Esophagus squamous epithelium (tissue), 4 donors: ENCODE data around the gene MAT1A.
"Not testable (repeated sequence)": the region's sequence is repeated elsewhere in the genome, so short reads cannot be mapped to it uniquely, and the experiment has no call there.

Experiments used
- POLR2A ChIP-seq, 4 donors: fragments of 450-650 bp; IDR thresholded peaks; one replicate each; pipeline ENCODE4 v1.6.1; 2017; ENCODE audit warnings: antibody characterized with exemption in 4 of 4, mild to moderate bottlenecking in 4 of 4, moderate library complexity in 3 of 4
- TF ChIP-seq, protein P1 (sequence below), 6 experiments: fragments of 450-650 bp in 4 of 6; fragments of 200-600 bp in 2 of 6; sonication (generic) in 2 of 6; IDR thresholded peaks; one replicate each; pipeline ENCODE4 v1.5.1; 2016 to 2019; ENCODE audit warnings: antibody characterized with exemption in 6 of 6, mild to moderate bottlenecking in 4 of 6, moderate library complexity in 4 of 6

DNA sequence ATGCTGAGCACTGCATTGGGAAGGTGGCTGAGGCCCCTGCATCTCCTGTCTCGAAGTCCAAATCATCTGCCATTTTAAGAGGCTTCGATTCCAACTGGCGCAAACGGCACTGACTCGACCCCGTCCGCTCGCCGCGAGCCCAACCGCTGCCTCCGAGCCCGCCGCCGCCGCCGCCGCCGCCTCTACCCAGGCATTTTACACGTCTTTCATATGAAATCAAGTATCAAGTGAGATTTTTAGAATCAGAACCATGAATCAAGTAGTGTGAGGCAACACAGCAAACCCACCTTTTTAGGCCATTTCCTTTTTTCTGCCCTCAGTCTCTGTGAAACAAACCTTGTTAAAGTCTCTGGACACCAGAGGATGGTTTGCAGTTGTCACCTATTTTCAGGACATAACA, 41.8 kb downstream of the MAT1A start:
- TF ChIP-seq, protein P1, sequence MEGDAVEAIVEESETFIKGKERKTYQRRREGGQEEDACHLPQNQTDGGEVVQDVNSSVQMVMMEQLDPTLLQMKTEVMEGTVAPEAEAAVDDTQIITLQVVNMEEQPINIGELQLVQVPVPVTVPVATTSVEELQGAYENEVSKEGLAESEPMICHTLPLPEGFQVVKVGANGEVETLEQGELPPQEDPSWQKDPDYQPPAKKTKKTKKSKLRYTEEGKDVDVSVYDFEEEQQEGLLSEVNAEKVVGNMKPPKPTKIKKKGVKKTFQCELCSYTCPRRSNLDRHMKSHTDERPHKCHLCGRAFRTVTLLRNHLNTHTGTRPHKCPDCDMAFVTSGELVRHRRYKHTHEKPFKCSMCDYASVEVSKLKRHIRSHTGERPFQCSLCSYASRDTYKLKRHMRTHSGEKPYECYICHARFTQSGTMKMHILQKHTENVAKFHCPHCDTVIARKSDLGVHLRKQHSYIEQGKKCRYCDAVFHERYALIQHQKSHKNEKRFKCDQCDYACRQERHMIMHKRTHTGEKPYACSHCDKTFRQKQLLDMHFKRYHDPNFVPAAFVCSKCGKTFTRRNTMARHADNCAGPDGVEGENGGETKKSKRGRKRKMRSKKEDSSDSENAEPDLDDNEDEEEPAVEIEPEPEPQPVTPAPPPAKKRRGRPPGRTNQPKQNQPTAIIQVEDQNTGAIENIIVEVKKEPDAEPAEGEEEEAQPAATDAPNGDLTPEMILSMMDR (IDR thresholded peaks at IDR 0.05): not testable (repeated sequence)
- TF ChIP-seq POLR2A (IDR thresholded peaks at IDR 0.05): not testable (repeated sequence)
